ENCODE data around the gene PTPRN2.

The PTPRN2 gene

DNA sequence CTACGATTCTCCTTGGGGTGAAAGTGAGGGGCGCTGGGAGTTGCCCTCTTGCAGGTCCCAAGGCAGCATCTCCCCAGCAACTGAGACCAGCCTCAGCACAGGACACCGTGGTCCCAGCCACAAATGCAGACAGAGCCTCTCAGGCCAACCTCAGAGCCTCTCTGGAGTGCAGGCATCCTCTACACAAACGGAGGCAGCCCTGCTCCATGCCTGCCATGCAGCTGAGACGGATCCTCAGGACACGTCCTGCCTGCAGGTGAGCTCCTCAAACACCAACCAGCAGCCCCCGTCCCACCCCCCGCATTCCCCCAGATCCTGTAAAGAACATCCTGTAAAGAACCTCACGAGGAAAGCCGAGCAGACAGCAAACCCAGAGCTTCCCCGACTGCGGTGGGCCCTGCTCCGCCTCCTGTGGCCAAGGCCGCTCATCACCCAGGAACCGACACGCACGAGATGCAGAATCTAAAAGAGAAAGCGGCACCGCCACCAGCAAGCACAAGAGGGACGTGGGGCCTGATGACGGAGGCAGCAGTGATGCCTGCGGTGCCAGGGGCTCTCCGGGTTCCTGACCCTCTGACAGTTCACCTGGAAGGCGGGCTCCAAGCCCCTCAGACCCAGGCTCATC lies 186.9 kb downstream of the PTPRN2 start:
- no peak overlapping the region for H3K4me3 ChIP-seq (ENCODE audit: low read depth, low read length)
- TF ChIP-seq, protein P1, sequence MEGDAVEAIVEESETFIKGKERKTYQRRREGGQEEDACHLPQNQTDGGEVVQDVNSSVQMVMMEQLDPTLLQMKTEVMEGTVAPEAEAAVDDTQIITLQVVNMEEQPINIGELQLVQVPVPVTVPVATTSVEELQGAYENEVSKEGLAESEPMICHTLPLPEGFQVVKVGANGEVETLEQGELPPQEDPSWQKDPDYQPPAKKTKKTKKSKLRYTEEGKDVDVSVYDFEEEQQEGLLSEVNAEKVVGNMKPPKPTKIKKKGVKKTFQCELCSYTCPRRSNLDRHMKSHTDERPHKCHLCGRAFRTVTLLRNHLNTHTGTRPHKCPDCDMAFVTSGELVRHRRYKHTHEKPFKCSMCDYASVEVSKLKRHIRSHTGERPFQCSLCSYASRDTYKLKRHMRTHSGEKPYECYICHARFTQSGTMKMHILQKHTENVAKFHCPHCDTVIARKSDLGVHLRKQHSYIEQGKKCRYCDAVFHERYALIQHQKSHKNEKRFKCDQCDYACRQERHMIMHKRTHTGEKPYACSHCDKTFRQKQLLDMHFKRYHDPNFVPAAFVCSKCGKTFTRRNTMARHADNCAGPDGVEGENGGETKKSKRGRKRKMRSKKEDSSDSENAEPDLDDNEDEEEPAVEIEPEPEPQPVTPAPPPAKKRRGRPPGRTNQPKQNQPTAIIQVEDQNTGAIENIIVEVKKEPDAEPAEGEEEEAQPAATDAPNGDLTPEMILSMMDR (IDR thresholded peaks at IDR 0.05; ENCODE audit: low read depth, low read length): no peak

- TF ChIP-seq, protein P1 (IDR thresholded peaks at IDR 0.05; ENCODE audit: low read depth, low read length): no peak
- no peak overlapping the region for H3K4me3 ChIP-seq (ENCODE audit: low read depth, low read length)
Observed at GRCh38 chr7:158399762-158400161, 187.9 kb downstream of the PTPRN2 start.

- H3K4me3 ChIP-seq (ENCODE audit: low read depth, low read length): no peak overlapping the region
- TF ChIP-seq, protein P1 (IDR thresholded peaks at IDR 0.05; ENCODE audit: low read depth, low read length): no peak
Observed at GRCh38 chr7:158398750-158399149, 188.9 kb downstream of the PTPRN2 start.

GRCh38 chr7:158397885-158398284 lies 189.7 kb downstream of the PTPRN2 start:
- no peak overlapping the region for H3K4me3 ChIP-seq (ENCODE audit: low read depth, low read length)
- TF ChIP-seq, protein P1 (IDR thresholded peaks at IDR 0.05; ENCODE audit: low read depth, low read length): no peak

GRCh38 chr7:158396982-158397862 lies 190.4 kb downstream of the PTPRN2 start:
- no peak overlapping the region for H3K4me3 ChIP-seq (ENCODE audit: low read depth, low read length)
- TF ChIP-seq, protein P1 (IDR thresholded peaks at IDR 0.05; ENCODE audit: low read depth, low read length): no peak

- TF ChIP-seq, protein P1 (IDR thresholded peaks at IDR 0.05; ENCODE audit: low read depth, low read length): no peak
- no peak overlapping the region for H3K4me3 ChIP-seq (ENCODE audit: low read depth, low read length)
Observed at GRCh38 chr7:158396301-158396905, 191.2 kb downstream of the PTPRN2 start.

All from WI38 (cell line).